ENCODE data around the gene TUBB4A. TPM values are rescaled to one million over a fixed set of nuclear protein-coding genes. Genes with fewer than 3 reads are reported as not detected.

Gene TUBB4A
- total and polyA plus RNA-seq, 10 of the 15 experiments (the other 5 are each of a cell fraction or from before 2014, with no cell fraction given): 0.29 to 22.4 (median 3.8) TPM

DNA sequence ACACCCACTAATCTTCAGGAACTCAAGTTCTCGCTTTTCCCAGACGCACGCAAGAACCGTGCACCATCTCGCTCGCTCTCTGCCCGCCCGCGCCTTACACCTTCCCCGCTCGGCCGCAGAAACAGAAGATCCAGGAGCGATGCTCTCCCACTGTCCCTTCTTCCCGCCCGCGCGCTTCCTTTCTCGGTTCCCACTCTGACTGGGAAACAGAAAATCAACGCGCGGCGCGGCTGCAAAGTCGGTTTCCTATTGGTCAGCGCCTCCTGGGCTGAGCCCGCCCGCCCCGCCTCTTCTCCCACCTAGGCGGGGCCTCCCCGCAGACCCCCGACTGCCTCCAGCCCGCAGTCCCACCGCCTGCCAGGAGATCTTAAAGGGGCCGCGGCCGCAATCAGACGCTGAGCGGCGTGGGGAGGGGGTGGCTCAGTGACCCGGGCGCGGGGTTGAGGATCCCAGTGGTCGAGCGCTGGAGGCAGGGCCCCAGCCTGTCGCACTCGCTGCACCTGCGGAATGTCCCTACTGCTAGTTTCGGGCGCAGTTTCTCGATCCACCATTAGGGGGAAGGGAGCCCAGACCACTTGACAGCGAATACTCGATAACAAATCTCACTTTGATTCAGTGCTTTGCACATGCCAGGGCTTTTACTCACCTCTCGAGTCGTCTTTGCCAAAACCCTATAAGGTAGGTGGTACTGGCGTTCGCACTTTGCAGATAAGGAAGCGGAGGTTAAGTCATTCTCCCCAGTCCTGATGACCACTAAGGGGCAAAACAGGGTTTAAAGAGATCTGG lies 41.8 kb downstream of the TUBB4A start (continued):
- TF ChIP-seq, protein P1, sequence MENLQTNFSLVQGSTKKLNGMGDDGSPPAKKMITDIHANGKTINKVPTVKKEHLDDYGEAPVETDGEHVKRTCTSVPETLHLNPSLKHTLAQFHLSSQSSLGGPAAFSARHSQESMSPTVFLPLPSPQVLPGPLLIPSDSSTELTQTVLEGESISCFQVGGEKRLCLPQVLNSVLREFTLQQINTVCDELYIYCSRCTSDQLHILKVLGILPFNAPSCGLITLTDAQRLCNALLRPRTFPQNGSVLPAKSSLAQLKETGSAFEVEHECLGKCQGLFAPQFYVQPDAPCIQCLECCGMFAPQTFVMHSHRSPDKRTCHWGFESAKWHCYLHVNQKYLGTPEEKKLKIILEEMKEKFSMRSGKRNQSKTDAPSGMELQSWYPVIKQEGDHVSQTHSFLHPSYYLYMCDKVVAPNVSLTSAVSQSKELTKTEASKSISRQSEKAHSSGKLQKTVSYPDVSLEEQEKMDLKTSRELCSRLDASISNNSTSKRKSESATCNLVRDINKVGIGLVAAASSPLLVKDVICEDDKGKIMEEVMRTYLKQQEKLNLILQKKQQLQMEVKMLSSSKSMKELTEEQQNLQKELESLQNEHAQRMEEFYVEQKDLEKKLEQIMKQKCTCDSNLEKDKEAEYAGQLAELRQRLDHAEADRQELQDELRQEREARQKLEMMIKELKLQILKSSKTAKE (IDR thresholded peaks at IDR 0.05; ENCODE audit: low read depth, poor library complexity, severe bottlenecking): no peak
- TF ChIP-seq IRF4 (IDR thresholded peaks at IDR 0.05; ENCODE audit: low read depth, low read length) (peak; percentile 56), BMI1 (IDR thresholded peaks at IDR 0.05; ENCODE audit: borderline replicate concordance) (no peak), NBN (IDR thresholded peaks at IDR 0.05) (peak; percentile 86), SMAD5 (IDR thresholded peaks at IDR 0.05; ENCODE audit: low read depth) (0 out of 2 replicates have a peak, but pooled peaks have one; percentile 57), POLR2AphosphoS5 (IDR thresholded peaks at IDR 0.05; ENCODE audit: low read length) (peak; percentile 75; the same call in 1 of the 2 replicates), ZNF622 (IDR thresholded peaks at IDR 0.05) (no peak), HDAC2 (IDR thresholded peaks at IDR 0.05) (no peak), IKZF2 (IDR thresholded peaks at IDR 0.05) (peak; percentile 90 to 91), TBL1XR1 (IDR thresholded peaks at IDR 0.05; ENCODE audit: low read depth, low read length) (0 out of 2 replicates have a peak, but pooled peaks have one; percentile 27), POLR2AphosphoS2 (IDR thresholded peaks at IDR 0.05; ENCODE audit: low read depth, low read length) (0 out of 2 replicates have a peak, but pooled peaks have one; percentile 72)
- TF ChIP-seq, protein P2, sequence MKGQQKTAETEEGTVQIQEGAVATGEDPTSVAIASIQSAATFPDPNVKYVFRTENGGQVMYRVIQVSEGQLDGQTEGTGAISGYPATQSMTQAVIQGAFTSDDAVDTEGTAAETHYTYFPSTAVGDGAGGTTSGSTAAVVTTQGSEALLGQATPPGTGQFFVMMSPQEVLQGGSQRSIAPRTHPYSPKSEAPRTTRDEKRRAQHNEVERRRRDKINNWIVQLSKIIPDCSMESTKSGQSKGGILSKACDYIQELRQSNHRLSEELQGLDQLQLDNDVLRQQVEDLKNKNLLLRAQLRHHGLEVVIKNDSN (IDR thresholded peaks at IDR 0.05; ENCODE audit: borderline replicate concordance, extremely low read length, insufficient read depth, low read depth, low read length): no peak
- TF ChIP-seq, protein P3, sequence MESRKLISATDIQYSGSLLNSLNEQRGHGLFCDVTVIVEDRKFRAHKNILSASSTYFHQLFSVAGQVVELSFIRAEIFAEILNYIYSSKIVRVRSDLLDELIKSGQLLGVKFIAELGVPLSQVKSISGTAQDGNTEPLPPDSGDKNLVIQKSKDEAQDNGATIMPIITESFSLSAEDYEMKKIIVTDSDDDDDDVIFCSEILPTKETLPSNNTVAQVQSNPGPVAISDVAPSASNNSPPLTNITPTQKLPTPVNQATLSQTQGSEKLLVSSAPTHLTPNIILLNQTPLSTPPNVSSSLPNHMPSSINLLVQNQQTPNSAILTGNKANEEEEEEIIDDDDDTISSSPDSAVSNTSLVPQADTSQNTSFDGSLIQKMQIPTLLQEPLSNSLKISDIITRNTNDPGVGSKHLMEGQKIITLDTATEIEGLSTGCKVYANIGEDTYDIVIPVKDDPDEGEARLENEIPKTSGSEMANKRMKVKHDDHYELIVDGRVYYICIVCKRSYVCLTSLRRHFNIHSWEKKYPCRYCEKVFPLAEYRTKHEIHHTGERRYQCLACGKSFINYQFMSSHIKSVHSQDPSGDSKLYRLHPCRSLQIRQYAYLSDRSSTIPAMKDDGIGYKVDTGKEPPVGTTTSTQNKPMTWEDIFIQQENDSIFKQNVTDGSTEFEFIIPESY (IDR thresholded peaks at IDR 0.05): no peak

Measured in GM12878 (cell line).